ENCODE results near the gene SEMA3F.

DNA sequence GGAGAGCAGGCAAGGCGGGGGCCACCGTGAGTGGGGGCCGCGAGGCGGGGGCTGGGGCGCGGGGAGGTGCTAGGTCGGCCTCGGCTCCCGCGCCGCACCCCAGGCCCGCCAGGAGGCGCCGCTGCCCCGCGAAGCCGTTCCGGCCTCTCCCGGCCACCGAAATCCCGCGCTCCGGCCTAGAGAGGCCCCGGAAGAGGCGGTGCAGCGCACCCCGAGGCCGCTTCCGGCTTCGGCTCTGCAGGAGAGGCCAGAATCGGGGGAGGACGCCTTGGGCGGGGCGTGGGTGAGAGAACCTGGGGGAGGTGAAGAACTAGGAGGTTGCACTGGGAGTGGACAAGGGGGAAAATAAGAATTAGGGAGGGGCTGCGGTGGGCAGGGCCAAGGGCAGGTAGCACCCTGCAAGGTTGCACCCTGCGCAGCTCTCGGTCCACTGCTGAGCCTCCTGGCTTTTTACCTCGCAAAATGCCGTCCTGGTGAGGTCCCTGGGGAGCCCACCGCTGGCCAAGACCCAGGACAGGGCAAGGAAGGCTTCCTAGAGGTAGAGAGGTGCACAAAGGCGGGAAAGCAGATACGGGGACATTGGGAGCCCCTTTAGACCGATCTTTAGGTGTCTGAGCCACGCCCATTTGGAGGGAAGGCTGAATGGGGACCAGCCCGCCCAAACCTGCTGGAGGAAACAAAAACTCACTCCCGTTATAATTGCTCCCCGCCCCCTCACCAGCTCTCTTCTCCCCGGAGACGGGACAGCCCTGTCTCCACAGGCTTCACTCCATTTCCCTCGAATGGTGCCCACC, 72.5 kb downstream of the SEMA3F start:
- TF ChIP-seq CTCF (IDR thresholded peaks at IDR 0.05) (peak; percentile 79), EZH2phosphoT487 (IDR thresholded peaks at IDR 0.05) (no peak)
